A673 (cell line): Measurements from ENCODE around the gene PRPH2.

Experiments used
- EZH2 ChIP-seq: fragments of 200-600 bp; sonication (generic); IDR thresholded peaks from 2 replicates; pipeline ENCODE4 v1.6.1; 2017; ENCODE audit warnings: borderline replicate concordance, low read depth, mild to moderate bottlenecking, mixed read lengths, antibody characterized with exemption, low read length; ENCODE audit not compliant: poor library complexity, severe bottlenecking
- TF ChIP-seq, protein P1 (sequence below): fragments of 300-800, 200-600 bp; sonication (generic); conservative IDR thresholded peaks from 2 replicates; pipeline ENCODE4 v1.5.1; 2017; ENCODE audit warnings: low read depth, mild to moderate bottlenecking, antibody characterized with exemption, low read length, moderate library complexity, mixed read lengths

GRCh38 chr6:42769836-42770235 lies 47.4 kb upstream of the PRPH2 start:
- TF ChIP-seq, protein P1, sequence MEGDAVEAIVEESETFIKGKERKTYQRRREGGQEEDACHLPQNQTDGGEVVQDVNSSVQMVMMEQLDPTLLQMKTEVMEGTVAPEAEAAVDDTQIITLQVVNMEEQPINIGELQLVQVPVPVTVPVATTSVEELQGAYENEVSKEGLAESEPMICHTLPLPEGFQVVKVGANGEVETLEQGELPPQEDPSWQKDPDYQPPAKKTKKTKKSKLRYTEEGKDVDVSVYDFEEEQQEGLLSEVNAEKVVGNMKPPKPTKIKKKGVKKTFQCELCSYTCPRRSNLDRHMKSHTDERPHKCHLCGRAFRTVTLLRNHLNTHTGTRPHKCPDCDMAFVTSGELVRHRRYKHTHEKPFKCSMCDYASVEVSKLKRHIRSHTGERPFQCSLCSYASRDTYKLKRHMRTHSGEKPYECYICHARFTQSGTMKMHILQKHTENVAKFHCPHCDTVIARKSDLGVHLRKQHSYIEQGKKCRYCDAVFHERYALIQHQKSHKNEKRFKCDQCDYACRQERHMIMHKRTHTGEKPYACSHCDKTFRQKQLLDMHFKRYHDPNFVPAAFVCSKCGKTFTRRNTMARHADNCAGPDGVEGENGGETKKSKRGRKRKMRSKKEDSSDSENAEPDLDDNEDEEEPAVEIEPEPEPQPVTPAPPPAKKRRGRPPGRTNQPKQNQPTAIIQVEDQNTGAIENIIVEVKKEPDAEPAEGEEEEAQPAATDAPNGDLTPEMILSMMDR: no peak
- no peak for TF ChIP-seq EZH2
